Lung microvascular endothelial cell (primary cell): ENCODE data around the gene RIT1. TPM values are rescaled to one million over a fixed set of nuclear protein-coding genes. Genes with fewer than 3 reads are reported as not detected.

Experiments used
- DNase-seq, 2 donors: peaks; one replicate each; pipeline versions ENCODE4 v3.0.0 to v3.0.0-alpha.2; 2010; ENCODE audit warnings: low read depth in 2 of 2
- total RNA-seq: library from RNA; depleted of rRNA; stranded (reverse); fragments of >200 nt; gene quantifications from 2 replicates; pipeline ENCODE4 v1.2.1, GENCODE V29; 2014

The RIT1 gene
- total RNA-seq, 1 donor from 2014 or later, result 26.0 TPM

- DNase-seq, result no peak
These were observed 52.3 kb downstream of the RIT1 start for GRCh38 chr1:155858800-155859233.

GRCh38 chr1:155856975-155857930 lies 53.9 kb downstream of the RIT1 start, which contains the start of gene GON4L:
GON4L (minus strand) TSS chr1:155857214; CDS start chr1:155853780, 3,434 bp downstream.
- peak; percentile 95 for DNase-seq

GRCh38 chr1:155856257-155856974 lies 54.7 kb downstream of the RIT1 start:
- no peak for DNase-seq

GRCh38 chr1:155850345-155850744 lies 60.8 kb downstream of the RIT1 start:
- peak in 1 of 2 donors; percentile 11 for DNase-seq

- DNase-seq, result peak; percentile 6 to 9
These were observed 63.2 kb downstream of the RIT1 start for GRCh38 chr1:155847823-155848529.

Other genes with a start within 250 kb of the RIT1 start
- 21.8 and 85.3 TPM in 2 replicates for gene YY1AP1, start 222.6 kb downstream of the RIT1 start, total RNA-seq
- 31.2 TPM in 2 replicates for gene DAP3, start 222.3 kb downstream of the RIT1 start, total RNA-seq
- 14.6 and 27.4 TPM in 2 replicates for gene GON4L, start 54.1 kb downstream of the RIT1 start, total RNA-seq
- 15.5 and 24.6 TPM in 2 replicates for gene SYT11, start 51.8 kb downstream of the RIT1 start, total RNA-seq
- gene KHDC4, start 23.1 kb upstream of the RIT1 start, total RNA-seq, result 9.4 and 13.5 TPM in 2 replicates
- gene RXFP4, start 30.3 kb upstream of the RIT1 start, total RNA-seq, result not detected in 2 replicates
- gene ARHGEF2, start 67.2 kb upstream of the RIT1 start, total RNA-seq, result 59.3 and 69.4 TPM in 2 replicates
- 342 and 396 TPM in 2 replicates for gene SSR2, start 109.6 kb upstream of the RIT1 start, total RNA-seq
- gene UBQLN4, start 142.4 kb upstream of the RIT1 start, total RNA-seq, result 9.8 and 12.1 TPM in 2 replicates
- 98.6 and 101 TPM in 2 replicates for gene LAMTOR2, start 143.4 kb upstream of the RIT1 start, total RNA-seq
- gene RAB25, start 149.8 kb upstream of the RIT1 start, total RNA-seq, result not detected in 2 replicates
- gene MEX3A, start 171.1 kb upstream of the RIT1 start, total RNA-seq, result 3.4 and 4.8 TPM in 2 replicates
- 187 and 399 TPM in 2 replicates for gene LMNA, start 203.4 kb upstream of the RIT1 start, total RNA-seq
- 0.20 and 0.44 TPM in 2 replicates for gene SEMA4A, start 242.2 kb upstream of the RIT1 start, total RNA-seq